Testis (tissue), 3 donors: ENCODE measurements around the gene GINS2. TPM values are rescaled to one million over a fixed set of nuclear protein-coding genes. Genes with fewer than 3 reads are reported as not detected.

Experiments
- DNase-seq: peaks from one replicate; pipeline ENCODE4 v3.0.0-alpha.2; 2019
- H3K27ac ChIP-seq, 2 donors: fragments of 200-600 bp; sonication (generic); one replicate each; pipeline ENCODE4 v1.5.1; 2019
- H3K27me3 ChIP-seq: fragments of 200-600 bp; sonication (generic); one replicate; pipeline ENCODE4 v1.5.1; 2019
- H3K36me3 ChIP-seq: fragments of 200-600 bp; sonication (generic); one replicate; pipeline ENCODE4 v1.5.1; 2017; ENCODE audit warnings: low read depth; ENCODE audit errors: missing control alignments
- H3K4me1 ChIP-seq: fragments of 200-600 bp; sonication (generic); one replicate; pipeline ENCODE4 v1.5.1; 2019
- H3K4me3 ChIP-seq, 2 donors: fragments of 200-600 bp; sonication (generic); one replicate each; pipeline ENCODE4 v1.5.1; 2017 to 2019
- H3K9me3 ChIP-seq: fragments of 200-600 bp; sonication (generic); one replicate; pipeline ENCODE4 v1.5.1; 2017
- CTCF ChIP-seq, 3 experiments: fragments of 450-650 bp in 2 of 3; fragments of 200-600 bp in 1 of 3; sonication (generic) in 1 of 3; IDR thresholded peaks; one replicate each; pipeline ENCODE4 v1.5.1; 2016 to 2019; ENCODE audit warnings: antibody characterized with exemption in 3 of 3, mild to moderate bottlenecking in 2 of 3, moderate library complexity in 1 of 3
- POLR2A ChIP-seq: fragments of 450-650 bp; IDR thresholded peaks from one replicate; pipeline ENCODE4 v1.6.1; 2017; ENCODE audit warnings: antibody characterized with exemption, mild to moderate bottlenecking, moderate library complexity
- WGBS, 2 donors: methylation state at CpG; one replicate each; pipeline ENCODE4 v1.1.5; 2018; 5-methylcytosine and 5-hydroxymethylcytosine counted together
- intact Hi-C: fragments of 100-400 bp; cut with DNase I; formaldehyde crosslinking; loops from one replicate; pipeline ENCODE4 v1.15.1; 2023; ENCODE audit warnings: low total_unique reads
- polyA plus RNA-seq: library from polyadenylated mRNA; stranded (reverse); fragments of 350-450 nt; fragmentation: Illumina TruSeq; extraction: RNeasy Lipid Tissue Mini Kit (QIAGEN cat#74804); gene quantifications from one replicate; pipeline ENCODE4 v1.2.3, GENCODE V29; 2014; ENCODE audit warnings: low read depth, low replicate concordance; ENCODE audit not compliant: insufficient read depth
- total RNA-seq, 2 donors: library from RNA; depleted of rRNA; stranded (reverse); fragments of >200 nt; gene quantifications; one replicate each; pipeline ENCODE4 v1.2.3, GENCODE V29; 2016

Gene GINS2
- total and polyA plus RNA-seq, 3 donors from 2014 or later: 8.9 to 13.8 (median 11.8) TPM

- Histone ChIP-seq H3K4me1 (no peaks in the 10 kb centered on the region), H3K36me3 (no peaks in the 10 kb centered on the region), H3K9me3 (no peaks in the 10 kb centered on the region), H3K4me3 (no peak overlapping the region), H3K27ac (no peak overlapping the region), H3K27me3 (no peaks in the 10 kb centered on the region)
- intact Hi-C loops: no loop called here
- WGBS, 2 donors: 78 to 82% methylated on average over 14 to 53 of the region's 53 CpGs
- no peak for TF ChIP-seq CTCF (IDR thresholded peaks at IDR 0.05)
- no peak for TF ChIP-seq POLR2A
- no peak for DNase-seq
Observed at GRCh38 chr16:85709766-85710585, 21.2 kb upstream of the GINS2 start.

- no peak overlapping the region for H3K4me3 ChIP-seq
- no peaks in the 10 kb centered on the region for H3K36me3 ChIP-seq
- no peak for DNase-seq
- TF ChIP-seq CTCF (IDR thresholded peaks at IDR 0.05) (no peak), POLR2A (no peak)
- no peak overlapping the region for H3K27ac ChIP-seq
- intact Hi-C loops: no loop called here
- no peaks in the 10 kb centered on the region for H3K27me3 ChIP-seq
- H3K4me1 ChIP-seq: no peaks in the 10 kb centered on the region
- 95 to 100% methylated on average over 5 to 6 of the region's 6 CpGs for WGBS, 2 donors
- no peaks in the 10 kb centered on the region for H3K9me3 ChIP-seq
Observed at GRCh38 chr16:85708338-85708737, 19.6 kb upstream of the GINS2 start.

- Histone ChIP-seq H3K9me3 (no peaks in the 10 kb centered on the region), H3K4me1 (no peaks in the 10 kb centered on the region), H3K4me3 (no peak overlapping the region), H3K27ac (no peak overlapping the region), H3K27me3 (no peaks in the 10 kb centered on the region), H3K36me3 (no peaks in the 10 kb centered on the region)
- DNase-seq: no peak
- intact Hi-C loops: no loop called here
- TF ChIP-seq POLR2A (no peak), CTCF (IDR thresholded peaks at IDR 0.05) (no peak)
- WGBS, 2 donors: 86 to 92% methylated on average over 6 to 16 of the region's 16 CpGs
Observed at GRCh38 chr16:85707528-85708095, 18.9 kb upstream of the GINS2 start.

GRCh38 chr16:85706449-85707034 is 17.8 kb upstream of the GINS2 start:
- DNase-seq: no peak
- no peaks in the 10 kb centered on the region for H3K4me1 ChIP-seq
- H3K27ac ChIP-seq: no peak overlapping the region
- 85 to 88% methylated on average over 11 of the region's 11 CpGs for whole genome bisulfite sequencing, 2 donors
- H3K9me3 ChIP-seq: no peaks in the 10 kb centered on the region
- no peaks in the 10 kb centered on the region for H3K27me3 ChIP-seq
- intact Hi-C loops: no loop called here
- TF ChIP-seq POLR2A (no peak), CTCF (IDR thresholded peaks at IDR 0.05) (no peak)
- H3K4me3 ChIP-seq: no peak overlapping the region
- no peaks in the 10 kb centered on the region for H3K36me3 ChIP-seq
